Sigmoid colon (tissue), 7 donors: ENCODE measurements around the gene RAPGEF5. TPM values are rescaled to one million over a fixed set of nuclear protein-coding genes. Genes with fewer than 3 reads are reported as not detected.

Experiments
- DNase-seq: peaks from one replicate; pipeline ENCODE4 v3.0.0-alpha.2; 2019
- H3K27ac ChIP-seq, 4 donors: fragments of 200-600 bp; sonication (generic); one replicate each; pipeline ENCODE4 v1.5.1; 2016 to 2019; ENCODE audit warnings: mild to moderate bottlenecking in 1 of 4
- H3K27me3 ChIP-seq, 3 donors: fragments of 200-600 bp; sonication (generic); one replicate each; pipeline ENCODE4 v1.5.1; 2019; ENCODE audit warnings: mild to moderate bottlenecking in 1 of 3
- H3K36me3 ChIP-seq, 4 donors: fragments of 200-600 bp; sonication (generic); one replicate each; pipeline ENCODE4 v1.5.1; 2016 to 2019
- H3K4me1 ChIP-seq, 4 donors: fragments of 200-600 bp; sonication (generic); one replicate each; pipeline ENCODE4 v1.5.1; 2017 to 2019
- H3K4me3 ChIP-seq, 4 donors: fragments of 200-600 bp; sonication (generic); one replicate each; pipeline ENCODE4 v1.5.1; 2017 to 2019; ENCODE audit warnings: mild to moderate bottlenecking in 2 of 4, moderate library complexity in 1 of 4
- H3K9me3 ChIP-seq, 4 donors: fragments of 200-600 bp in 3 of 4; sonication (generic) in 3 of 4; one replicate each; pipeline versions ENCODE4 v1.5.1 to v1.6.1; 2013 to 2019
- EP300 ChIP-seq, 4 donors: sonication (generic); formaldehyde crosslinking; IDR thresholded peaks; one replicate each; pipeline ENCODE4 v1.6.1; 2017; ENCODE audit warnings: antibody characterized with exemption in 4 of 4
- POLR2A ChIP-seq, 2 donors: fragments of 450-650 bp; IDR thresholded peaks; one replicate each; pipeline ENCODE4 v1.6.1; 2016; ENCODE audit warnings: antibody characterized with exemption in 2 of 2, mild to moderate bottlenecking in 2 of 2, moderate library complexity in 2 of 2
- POLR2AphosphoS5 ChIP-seq, 4 donors: sonication (generic); formaldehyde crosslinking; IDR thresholded peaks; one replicate each; pipeline ENCODE4 v1.6.1; 2017; ENCODE audit warnings: antibody characterized with exemption in 4 of 4
- WGBS, 2 donors: extraction: QIAGEN DNeasy Blood & Tissue Kit; methylation state at CpG; one replicate each; pipeline ENCODE4 v1.1.7; 2013; 5-methylcytosine and 5-hydroxymethylcytosine counted together
- intact Hi-C: fragments of 100-400 bp; cut with DNase I; formaldehyde crosslinking; loops from one replicate; pipeline ENCODE4 v1.15.1; 2023
- polyA plus RNA-seq, 3 donors: library from polyadenylated mRNA; stranded (reverse); fragments of 200-250 nt; gene quantifications; one replicate each; pipeline ENCODE4 v1.2.3, GENCODE V29; 2013
- total RNA-seq, 4 donors: library from RNA; depleted of rRNA; stranded (reverse); fragments of >200 nt; gene quantifications; one replicate each; pipeline ENCODE4 v1.1.0, GENCODE V29; 2016
- TF ChIP-seq, protein P1 (sequence below), 4 experiments: fragments of 450-650 bp in 3 of 4; fragments of 200-600 bp in 1 of 4; IDR thresholded peaks; one replicate each; pipeline ENCODE4 v1.5.1; 2016 to 2019; ENCODE audit warnings: antibody characterized with exemption in 4 of 4, mild to moderate bottlenecking in 3 of 4, moderate library complexity in 2 of 4
- donor health status: healthy with polysubstance abuse.
- donor health status: Bipolar disorder and iron deficiency.
- donor health status: healthy.

The RAPGEF5 gene
- total and polyA plus RNA-seq, 7 donors = 6.0 to 17.9 (median 12.6) TPM

DNA sequence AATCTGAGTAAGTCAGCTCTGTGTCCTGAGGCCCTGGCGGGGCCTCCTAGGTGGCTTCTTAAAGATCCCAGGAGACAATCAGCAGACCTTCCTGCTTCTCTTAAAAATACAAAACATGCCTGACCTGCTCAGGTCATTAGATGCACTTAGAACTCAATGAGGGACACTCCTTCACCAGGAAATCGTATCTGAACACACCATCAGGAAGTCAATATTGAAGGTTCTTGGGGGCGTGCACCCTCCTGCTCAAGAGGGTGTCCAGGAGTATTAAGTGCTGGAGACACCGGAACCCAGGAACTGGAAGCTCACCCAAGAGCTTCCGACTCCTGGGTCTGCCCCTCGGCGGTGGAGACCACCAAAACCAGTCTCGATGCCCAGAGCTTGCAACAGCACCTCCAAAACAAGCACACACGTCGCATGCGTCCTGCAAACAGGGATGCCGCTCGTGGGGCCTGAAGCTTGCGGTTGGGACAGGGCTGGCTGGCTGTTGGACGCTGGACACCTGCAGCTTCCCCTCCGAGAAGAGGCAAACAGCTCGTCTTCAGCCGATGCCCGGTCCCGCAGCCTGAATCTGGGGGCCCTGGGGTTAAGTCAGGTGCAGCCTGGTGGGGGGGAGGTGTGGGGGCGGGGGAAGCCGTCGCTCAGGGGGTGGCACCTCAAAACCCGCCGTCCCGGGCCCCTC lies 803 bp downstream of the RAPGEF5 start:
- Histone ChIP-seq H3K4me1 (peaks cover 0 to 6% (median 5%) of the 10 kb centered on the region in 4 donors), H3K27ac (no peak overlapping the region), H3K36me3 (no peaks in the 10 kb centered on the region), H3K9me3 (peaks cover 0 to 4% (median 0%) of the 10 kb centered on the region in 4 donors), H3K4me3 (peak overlapping the region in 3 of 4 donors; percentile 31 to 34 (median 33)), H3K27me3 (peaks cover 0 to 27% (median 5%) of the 10 kb centered on the region in 3 donors)
- DNase-seq = no peak
- intact Hi-C loops = no loop called here
- 4 to 9% methylated on average over 26 of the region's 26 CpGs for WGBS, 2 donors
- TF ChIP-seq POLR2A (IDR thresholded peaks at IDR 0.05) (no peak), POLR2AphosphoS5 (IDR thresholded peaks at IDR 0.05) (no peak), EP300 (IDR thresholded peaks at IDR 0.05) (no peak)
- TF ChIP-seq, protein P1, sequence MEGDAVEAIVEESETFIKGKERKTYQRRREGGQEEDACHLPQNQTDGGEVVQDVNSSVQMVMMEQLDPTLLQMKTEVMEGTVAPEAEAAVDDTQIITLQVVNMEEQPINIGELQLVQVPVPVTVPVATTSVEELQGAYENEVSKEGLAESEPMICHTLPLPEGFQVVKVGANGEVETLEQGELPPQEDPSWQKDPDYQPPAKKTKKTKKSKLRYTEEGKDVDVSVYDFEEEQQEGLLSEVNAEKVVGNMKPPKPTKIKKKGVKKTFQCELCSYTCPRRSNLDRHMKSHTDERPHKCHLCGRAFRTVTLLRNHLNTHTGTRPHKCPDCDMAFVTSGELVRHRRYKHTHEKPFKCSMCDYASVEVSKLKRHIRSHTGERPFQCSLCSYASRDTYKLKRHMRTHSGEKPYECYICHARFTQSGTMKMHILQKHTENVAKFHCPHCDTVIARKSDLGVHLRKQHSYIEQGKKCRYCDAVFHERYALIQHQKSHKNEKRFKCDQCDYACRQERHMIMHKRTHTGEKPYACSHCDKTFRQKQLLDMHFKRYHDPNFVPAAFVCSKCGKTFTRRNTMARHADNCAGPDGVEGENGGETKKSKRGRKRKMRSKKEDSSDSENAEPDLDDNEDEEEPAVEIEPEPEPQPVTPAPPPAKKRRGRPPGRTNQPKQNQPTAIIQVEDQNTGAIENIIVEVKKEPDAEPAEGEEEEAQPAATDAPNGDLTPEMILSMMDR (IDR thresholded peaks at IDR 0.05) = no peak

DNA sequence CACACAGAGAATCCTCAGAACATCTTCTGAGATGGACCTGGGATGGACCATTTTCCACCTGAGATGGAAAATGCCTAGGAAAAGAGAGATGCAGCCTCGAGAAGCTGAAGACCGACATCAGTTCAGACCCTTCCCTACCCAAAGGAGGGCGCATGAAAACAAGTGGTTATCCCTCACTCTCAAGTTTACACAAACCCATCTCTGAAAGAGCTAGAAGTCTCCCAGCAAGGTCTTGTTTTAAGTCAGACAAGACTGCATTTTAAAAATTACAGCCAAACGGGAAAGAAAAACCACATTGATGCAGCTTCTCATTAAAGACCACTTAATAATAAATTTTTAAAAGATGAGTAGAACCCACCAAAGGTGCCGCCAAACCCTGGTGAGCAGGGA lies 1.3 kb downstream of the RAPGEF5 start:
- Histone ChIP-seq H3K36me3 (no peaks in the 10 kb centered on the region), H3K4me1 (peaks cover 0 to 6% (median 5%) of the 10 kb centered on the region in 4 donors), H3K9me3 (peaks cover 0 to 4% (median 0%) of the 10 kb centered on the region in 4 donors), H3K27me3 (peaks cover 0 to 27% (median 5%) of the 10 kb centered on the region in 3 donors), H3K27ac (no peak overlapping the region), H3K4me3 (peak overlapping the region in 1 of 4 donors; percentile 31)
- TF ChIP-seq POLR2A (IDR thresholded peaks at IDR 0.05) (no peak), EP300 (IDR thresholded peaks at IDR 0.05) (no peak)
- 34 to 69% methylated on average over 5 of the region's 5 CpGs for WGBS, 2 donors
- intact Hi-C loops = no loop called here
- no peak for DNase-seq

DNA sequence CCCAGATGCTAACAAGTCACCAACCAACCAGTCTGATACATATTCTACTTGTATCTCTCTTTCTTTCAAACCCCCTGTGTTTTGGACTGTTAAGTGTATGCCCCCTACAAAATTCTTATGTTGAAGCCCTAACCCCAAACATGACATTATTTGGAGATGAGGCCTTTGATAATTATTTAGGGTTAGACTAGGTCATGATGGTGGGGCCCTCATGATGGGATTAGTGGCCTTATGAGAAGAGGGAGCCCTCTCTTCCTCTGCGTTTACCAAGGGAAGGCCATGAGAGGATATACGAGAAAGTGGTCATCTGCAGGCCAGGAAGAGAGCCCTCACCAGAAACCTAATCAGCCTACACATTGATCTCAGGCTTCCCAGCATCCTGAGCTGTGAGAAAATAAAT lies 2.5 kb downstream of the RAPGEF5 start:
- no peak overlapping the region for H3K4me3 ChIP-seq
- peaks cover 0 to 27% (median 5%) of the 10 kb centered on the region in 3 donors for H3K27me3 ChIP-seq
- H3K27ac ChIP-seq = no peak overlapping the region
- TF ChIP-seq, protein P1 (IDR thresholded peaks at IDR 0.05) = no peak
- TF ChIP-seq POLR2AphosphoS5 (IDR thresholded peaks at IDR 0.05) (no peak), EP300 (IDR thresholded peaks at IDR 0.05) (no peak), POLR2A (IDR thresholded peaks at IDR 0.05) (no peak)
- H3K9me3 ChIP-seq = peaks cover 0 to 4% (median 0%) of the 10 kb centered on the region in 4 donors
- peaks cover 0 to 6% (median 5%) of the 10 kb centered on the region in 4 donors for H3K4me1 ChIP-seq
- intact Hi-C loops = no loop called here
- WGBS, 2 donors = 45 to 67% methylated on average over 2 of the region's 2 CpGs
- no peaks in the 10 kb centered on the region for H3K36me3 ChIP-seq
- no peak for DNase-seq

DNA sequence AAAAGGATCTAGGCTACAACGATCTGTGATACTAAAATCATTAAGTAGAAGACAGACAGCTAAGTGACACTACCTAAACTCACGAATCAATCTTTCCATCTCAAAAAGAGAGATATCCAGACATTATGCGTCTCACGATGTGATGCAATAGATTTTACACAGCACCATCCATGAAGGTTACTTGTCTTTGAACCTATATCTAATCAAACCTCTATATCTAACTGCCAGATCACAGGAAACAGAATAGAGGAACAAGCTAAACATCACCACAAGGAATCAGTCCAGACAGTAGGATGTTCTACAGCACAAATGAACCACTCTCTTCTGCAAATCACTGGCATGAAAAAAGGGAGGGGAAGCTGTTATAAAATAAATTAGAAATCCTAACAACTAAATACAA lies 4.1 kb downstream of the RAPGEF5 start:
- WGBS, 2 donors = 91 to 96% methylated on average over 4 of the region's 4 CpGs
- no peak for TF ChIP-seq POLR2A (IDR thresholded peaks at IDR 0.05)
- TF ChIP-seq, protein P1 (IDR thresholded peaks at IDR 0.05) = no peak
- TF ChIP-seq EP300 (IDR thresholded peaks at IDR 0.05) = no peak
- TF ChIP-seq POLR2AphosphoS5 (IDR thresholded peaks at IDR 0.05) = no peak
- DNase-seq = no peak
- no peak overlapping the region for H3K27ac ChIP-seq
- H3K4me1 ChIP-seq = peaks cover 0 to 6% (median 5%) of the 10 kb centered on the region in 4 donors
- H3K36me3 ChIP-seq = no peaks in the 10 kb centered on the region
- no peak overlapping the region for H3K4me3 ChIP-seq
- H3K9me3 ChIP-seq = peaks cover 0 to 4% (median 0%) of the 10 kb centered on the region in 4 donors
- H3K27me3 ChIP-seq = peaks cover 0 to 27% (median 5%) of the 10 kb centered on the region in 3 donors
- intact Hi-C loops = no loop called here

DNA sequence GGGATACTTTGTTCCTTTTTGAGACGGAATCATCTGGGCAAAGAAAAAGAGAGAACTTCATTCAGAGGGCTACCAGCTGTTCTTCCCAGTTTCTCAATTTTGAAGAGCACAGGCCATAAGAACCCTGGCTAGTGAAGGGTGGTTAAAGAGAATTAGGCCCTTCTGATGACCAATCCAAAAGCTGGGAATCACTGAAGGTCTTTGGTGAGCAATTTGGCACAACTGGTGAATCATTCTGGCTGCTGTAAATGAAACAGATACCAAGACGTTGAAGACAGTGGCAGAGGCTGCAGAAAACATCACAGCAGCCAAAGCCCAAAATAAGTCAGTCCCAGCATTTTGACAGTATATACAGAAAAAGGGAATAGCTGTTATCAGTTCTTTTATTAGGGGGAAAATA lies 5.1 kb downstream of the RAPGEF5 start:
- DNase-seq = no peak
- intact Hi-C loops = no loop called here
- Histone ChIP-seq H3K27ac (no peak overlapping the region), H3K4me3 (no peak overlapping the region), H3K27me3 (peaks cover 0 to 27% (median 5%) of the 10 kb centered on the region in 3 donors), H3K4me1 (peaks cover 0 to 6% (median 3%) of the 10 kb centered on the region in 4 donors), H3K36me3 (no peaks in the 10 kb centered on the region), H3K9me3 (peaks cover 0 to 4% (median 0%) of the 10 kb centered on the region in 4 donors)
- TF ChIP-seq, protein P1 (IDR thresholded peaks at IDR 0.05) = no peak
- no peak for TF ChIP-seq POLR2AphosphoS5 (IDR thresholded peaks at IDR 0.05)
- TF ChIP-seq POLR2A (IDR thresholded peaks at IDR 0.05) = no peak
- no peak for TF ChIP-seq EP300 (IDR thresholded peaks at IDR 0.05)
- 39 to 49% methylated on average over 2 of the region's 2 CpGs for WGBS, 2 donors
